Erythroblast (primary cell): ENCODE data around the gene NRGN.

Source experiments
- DNase-seq, 2 experiments: peaks; one replicate each; lab custom pipeline; 2025; lab: John Stamatoyannopoulos, UW
- GATA1 ChIP-seq: IDR thresholded peaks from 2 replicates; pipeline ENCODE4 v1.6.1; 2011; ENCODE audit warnings: low read depth, mild to moderate bottlenecking, control low read depth, low read length, moderate library complexity
- POLR2A ChIP-seq: IDR thresholded peaks from 2 replicates; pipeline ENCODE4 v1.6.1; 2011; ENCODE audit warnings: mild to moderate bottlenecking, low read length

NRGN gene

GRCh38 chr11:124756753-124757227, 17.0 kb downstream of the NRGN start:
- TF ChIP-seq POLR2A (no peak), GATA1 (no peak)
- no peak for DNase-seq

- TF ChIP-seq POLR2A (no peak), GATA1 (no peak)
- no peak for DNase-seq
Observed at GRCh38 chr11:124757320-124757719, 17.6 kb downstream of the NRGN start.

DNA sequence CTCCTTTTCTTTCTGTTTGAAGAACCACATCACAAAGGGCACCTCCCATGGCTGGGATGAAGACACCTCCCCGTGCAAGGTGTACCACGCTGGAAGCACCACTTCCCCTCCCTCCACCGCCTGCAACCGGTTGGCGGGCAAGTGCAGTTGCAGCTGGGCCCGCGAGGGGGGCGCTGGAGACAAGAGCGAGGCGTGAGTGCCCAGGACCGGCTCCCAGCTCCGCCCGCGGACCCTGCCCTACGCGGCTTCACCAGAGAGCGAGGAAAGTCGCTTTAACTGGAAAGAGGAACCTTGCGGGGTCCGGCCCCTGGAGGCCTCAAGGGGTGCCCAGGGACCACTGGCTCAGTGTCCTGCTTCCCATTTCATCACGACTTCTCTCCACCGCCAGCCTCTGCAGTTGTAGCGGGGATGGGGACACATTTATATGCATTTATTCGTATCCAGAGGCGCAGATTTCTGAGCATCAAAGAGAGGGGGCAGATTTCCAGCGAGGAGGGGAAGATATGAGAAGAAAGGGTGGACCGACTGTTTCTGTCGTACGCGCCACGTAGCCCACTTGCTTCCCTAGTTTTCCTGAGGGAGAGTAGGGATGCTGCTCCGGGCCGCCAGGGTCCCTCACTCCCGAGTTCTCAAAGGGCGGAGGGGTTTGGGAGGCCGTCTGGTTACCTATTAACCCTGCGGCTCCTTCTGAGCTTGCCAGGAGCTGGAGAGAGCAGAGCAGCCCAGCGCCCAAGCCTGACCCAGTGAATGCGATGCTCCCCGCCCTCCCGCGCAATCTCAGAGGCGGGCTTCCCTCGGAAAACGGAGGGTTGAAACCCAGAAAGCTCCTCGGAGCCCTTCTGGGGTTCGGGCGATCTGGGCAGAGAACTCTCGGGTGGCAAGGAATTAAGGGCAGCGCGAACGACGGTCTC, 18.9 kb downstream of the NRGN start:
- TF ChIP-seq POLR2A (no peak), GATA1 (no peak)
- DNase-seq, result peak; percentile 71 to 72

- no peak for DNase-seq
- TF ChIP-seq POLR2A, result no peak
- no peak for TF ChIP-seq GATA1
Observed at GRCh38 chr11:124759266-124760204, 19.8 kb downstream of the NRGN start.

GRCh38 chr11:124760205-124760652, 20.5 kb downstream of the NRGN start:
- no peak for TF ChIP-seq POLR2A
- TF ChIP-seq GATA1, result no peak
- DNase-seq, result no peak

DNA sequence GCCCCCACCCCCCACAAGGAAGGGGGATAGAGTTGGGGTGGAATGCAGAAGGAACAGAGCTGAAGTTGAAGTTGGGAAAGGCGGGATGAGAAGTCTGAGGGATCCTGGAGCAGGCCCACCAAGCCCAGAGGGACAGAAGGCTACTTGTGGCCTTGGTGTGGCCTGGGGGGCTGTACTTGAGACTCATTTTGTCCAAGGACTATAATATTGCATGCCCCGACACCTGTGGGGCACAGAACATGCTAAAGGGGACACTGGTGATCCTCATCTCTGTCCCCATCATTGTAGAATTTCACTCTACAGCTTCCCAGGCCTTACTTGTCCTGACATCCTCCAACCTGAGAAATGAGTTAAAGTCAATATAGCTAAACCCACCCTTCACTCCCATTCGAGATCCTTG, 21.1 kb downstream of the NRGN start:
- no peak for DNase-seq
- TF ChIP-seq POLR2A (no peak), GATA1 (no peak)

DNA sequence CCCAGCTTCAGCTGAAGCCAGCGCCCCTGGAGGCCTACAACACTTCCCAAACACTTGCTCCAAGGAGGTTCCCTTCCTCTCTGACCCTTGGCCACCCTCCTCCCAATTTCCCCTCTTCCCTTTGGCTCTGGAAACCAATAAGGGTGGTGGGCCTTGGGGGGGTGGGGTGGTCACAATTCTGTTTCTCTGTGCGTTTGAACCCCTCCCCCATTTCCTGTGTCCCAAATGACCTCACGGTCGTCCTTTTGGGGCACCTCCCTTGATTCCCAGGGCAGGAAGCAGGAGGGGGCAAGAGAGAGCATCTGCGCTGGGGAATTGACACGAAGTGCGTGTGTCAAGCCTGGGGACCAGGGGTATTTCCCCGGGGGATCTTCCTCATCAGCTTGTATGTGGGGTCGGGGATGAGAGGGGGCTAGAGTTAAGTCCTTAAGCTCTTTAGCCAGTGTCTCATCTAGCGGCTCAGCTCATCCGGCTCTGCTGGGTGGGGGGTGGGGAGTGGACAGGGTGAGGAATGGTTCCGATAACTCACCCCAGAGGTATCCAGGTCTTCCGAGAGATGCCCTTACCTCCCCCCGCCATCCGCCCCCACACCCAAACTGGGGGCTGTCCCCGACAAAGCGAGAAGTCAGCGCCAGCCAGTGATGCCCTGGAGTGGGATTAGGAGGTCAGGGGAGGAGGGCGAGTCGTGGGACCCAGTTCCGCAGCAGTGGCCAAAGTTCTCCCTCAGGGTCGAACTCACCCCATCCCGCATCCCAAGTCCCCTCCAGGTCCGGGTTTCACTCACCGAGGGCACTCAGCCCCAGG, 21.8 kb downstream of the NRGN start:
- DNase-seq, result peak in 1 of 2 experiments; percentile 15
- TF ChIP-seq POLR2A, result no peak
- no peak for TF ChIP-seq GATA1

DNA sequence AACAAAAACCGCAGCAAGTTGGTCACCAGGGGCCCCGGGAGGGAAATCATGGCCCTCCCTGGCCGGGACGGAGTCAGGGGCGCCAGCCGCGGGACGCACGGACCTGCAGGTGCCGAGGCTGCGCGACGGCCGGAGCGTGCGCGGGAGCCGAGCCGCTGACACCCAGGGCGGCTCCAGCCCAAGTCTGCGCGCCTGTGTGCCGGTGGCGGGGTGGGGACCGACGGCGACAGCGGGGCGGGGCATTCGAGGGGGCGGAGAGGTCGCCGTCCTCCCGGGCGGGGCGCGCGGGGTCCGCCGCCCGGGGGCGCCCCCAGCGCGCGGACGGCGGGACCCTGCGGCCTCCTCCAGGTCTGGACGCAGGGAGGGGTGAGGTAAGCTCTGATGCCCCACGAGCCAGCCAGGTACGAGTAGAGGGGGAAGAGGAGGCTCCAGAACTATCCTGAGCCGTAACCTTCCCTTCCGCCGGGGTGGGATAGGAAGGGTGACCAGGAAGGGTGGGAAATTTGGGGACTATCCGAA, 22.4 kb downstream of the NRGN start, which contains the start of gene ESAM:
ESAM (minus strand) TSS at position 186 of the 519 bp plus-strand sequence; CDS start at position 50, 136 bp downstream.
- peak; percentile 72 to 76 for DNase-seq
- TF ChIP-seq POLR2A, result no peak
- no peak for TF ChIP-seq GATA1

DNA sequence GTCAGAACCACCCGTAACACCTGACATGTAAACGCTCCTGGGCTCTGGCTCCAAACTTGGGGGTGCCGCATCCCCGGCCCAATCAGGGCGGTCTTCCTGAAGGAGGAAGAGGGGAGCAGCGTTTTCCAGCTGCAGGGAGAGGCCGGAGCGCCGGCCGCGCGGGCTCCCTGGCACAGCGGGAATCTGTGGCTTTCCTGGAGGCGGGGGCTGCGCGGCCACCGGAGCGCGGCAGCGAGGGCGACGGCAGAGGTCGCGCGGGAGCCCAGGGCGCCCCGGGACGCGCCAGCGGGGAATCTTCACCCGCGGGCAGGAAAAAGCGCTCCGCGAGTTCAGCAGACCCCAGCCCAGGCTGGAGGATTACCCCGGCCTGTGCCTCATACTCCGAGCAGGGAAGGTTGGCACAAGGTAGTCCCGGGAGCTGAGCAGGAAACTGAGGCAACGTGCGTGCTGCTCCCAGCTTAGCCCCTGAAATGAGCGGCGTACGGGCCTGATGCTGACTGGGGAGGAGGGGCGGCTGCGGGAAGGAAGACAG, 22.9 kb downstream of the NRGN start:
- peak in 1 of 2 experiments; percentile 55 for DNase-seq
- TF ChIP-seq GATA1 (no peak), POLR2A (no peak)

GRCh38 chr11:124763156-124763947, 23.6 kb downstream of the NRGN start:
- TF ChIP-seq GATA1 (no peak), POLR2A (no peak)

DNA sequence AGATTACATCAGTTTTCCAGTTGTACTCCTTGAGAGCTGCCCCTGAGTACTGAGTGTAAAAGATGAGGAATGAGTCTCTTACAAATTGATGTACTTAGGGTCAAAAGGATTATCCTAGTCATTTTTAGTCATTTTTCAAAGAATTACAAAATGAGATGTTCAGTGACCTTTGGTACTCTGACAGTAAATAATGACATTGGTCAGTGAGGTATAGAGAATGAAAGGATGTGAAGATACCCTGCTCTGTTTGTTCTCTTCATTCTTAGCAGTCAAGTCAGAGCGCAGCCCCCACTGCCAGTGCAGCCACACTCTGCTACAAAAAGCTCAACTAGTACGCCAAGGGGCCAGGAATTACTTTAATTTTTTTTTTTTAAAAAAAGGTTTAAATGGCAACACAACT, 26.4 kb downstream of the NRGN start:
- TF ChIP-seq GATA1, result no peak
- TF ChIP-seq POLR2A, result no peak
- no peak for DNase-seq

More at GRCh38 chr11:124763156-124763947, 23.6 kb downstream of the NRGN start:
- peak; percentile 78 to 87 for DNase-seq
